PC-9 (cell line): ENCODE measurements around the gene RAF1. TPM values are rescaled to one million over a fixed set of nuclear protein-coding genes. Genes with fewer than 3 reads are reported as not detected.
"Not testable (repeated sequence)": the region's sequence is repeated elsewhere in the genome, so short reads cannot be mapped to it uniquely, and the experiment has no call there.

ENCODE experiments used
- BruUV-seq: library from RNA; stranded (reverse); fragments of 400-500 nt; replicated peaks from 2 replicates; lab custom pipeline; 2021; lab: Mats Ljungman, UMichigan
- CTCF ChIA-PET: fragments of 300-600 bp; sonication (Branson Sonifier 250); formaldehyde crosslinking; loops from one replicate; lab custom pipeline; 2022; ENCODE audit warnings: antibody characterized with exemption; lab: Charles Lee
- POLR2A ChIA-PET: fragments of 300-600 bp; sonication (Branson Sonifier 250); formaldehyde crosslinking; loops from one replicate; lab custom pipeline; 2022; ENCODE audit warnings: antibody characterized with exemption; ENCODE audit not compliant: unreplicated experiment; lab: Charles Lee
- DNase-seq, 2 experiments: peaks; one replicate each; pipeline versions ENCODE4 v3.0.0 to v3.0.0-alpha.2; 2015 to 2022; ENCODE audit warnings: mixed read lengths in 1 of 2
- H2AFZ ChIP-seq: fragments of 200-600 bp; sonication (generic); 2 replicates; pipeline ENCODE4 v1.8.1; 2017; ENCODE audit warnings: antibody characterized with exemption
- H3F3A ChIP-seq: fragments of 200-600 bp; sonication (generic); 2 replicates; pipeline ENCODE4 v1.8.1; 2017; ENCODE audit warnings: antibody characterized with exemption, mild to moderate bottlenecking, low read depth; ENCODE audit not compliant: insufficient read depth
- H3K27ac ChIP-seq: fragments of 200-600 bp; sonication (generic); 2 replicates; pipeline ENCODE4 v1.6.1; 2016; ENCODE audit warnings: mixed run types
- H3K27me3 ChIP-seq: fragments of 200-600 bp; sonication (generic); 2 replicates; pipeline ENCODE4 v1.6.1; 2016; ENCODE audit warnings: low read depth, mixed run types; ENCODE audit not compliant: insufficient read depth
- H3K36me3 ChIP-seq: fragments of 200-600 bp; sonication (generic); 2 replicates; pipeline ENCODE4 v1.6.1; 2016; ENCODE audit warnings: low read depth, mixed run types
- H3K4me1 ChIP-seq: fragments of 200-600 bp; sonication (generic); replicated peaks from 2 replicates; pipeline ENCODE4 v1.6.1; 2016; ENCODE audit warnings: mixed run types; ENCODE audit not compliant: insufficient read depth
- H3K4me2 ChIP-seq: fragments of 200-600 bp; sonication (generic); 2 replicates; pipeline ENCODE4 v1.6.1; 2017; ENCODE audit warnings: mixed run types
- H3K4me3 ChIP-seq: fragments of 200-600 bp; sonication (generic); 2 replicates; pipeline ENCODE4 v1.6.1; 2016; ENCODE audit warnings: mixed run types
- H3K79me2 ChIP-seq: fragments of 200-600 bp; sonication (generic); 2 replicates; pipeline ENCODE4 v1.6.1; 2017; ENCODE audit warnings: low read depth, mixed run types
- H3K9me2 ChIP-seq: fragments of 200-600 bp; sonication (generic); 2 replicates; pipeline ENCODE4 v1.8.1; 2017; ENCODE audit warnings: mild to moderate bottlenecking; ENCODE audit not compliant: insufficient read depth
- H3K9me3 ChIP-seq: fragments of 200-600 bp; sonication (generic); 2 replicates; pipeline ENCODE4 v1.8.1; 2016; ENCODE audit warnings: low read depth; ENCODE audit not compliant: insufficient read depth
- H4K20me1 ChIP-seq: fragments of 200-600 bp; sonication (generic); 2 replicates; pipeline ENCODE4 v1.8.1; 2017; ENCODE audit not compliant: insufficient read depth
- CTCF ChIP-seq: fragments of 200-600 bp; sonication (generic); conservative IDR thresholded peaks from 2 replicates; pipeline ENCODE4 v1.6.1; 2017; ENCODE audit warnings: mixed run types, antibody characterized with exemption, mild to moderate bottlenecking, moderate library complexity
- EZH2 ChIP-seq: fragments of 200-600 bp; sonication (generic); IDR thresholded peaks from 2 replicates; pipeline ENCODE4 v1.8.0; 2017; ENCODE audit warnings: antibody characterized with exemption, low read depth
- intact Hi-C: fragments of 100-400 bp; cut with micrococcal nuclease; formaldehyde crosslinking; loops from one replicate; pipeline ENCODE4 v1.10.0; 2022; ENCODE audit not compliant: unreplicated experiment
- total RNA-seq: library from RNA; stranded (reverse); gene quantifications from 2 replicates; pipeline ENCODE4 v1.2.3, GENCODE V29; 2021

The RAF1 gene
- total RNA-seq, 1 experiment from 2014 or later = 72.4 TPM

GRCh38 chr3:12632523-12632922, 31.4 kb downstream of the RAF1 start:
- Histone ChIP-seq H3K4me1 (no peaks in the 10 kb centered on the region), H3K79me2 (peaks cover 98% of the 10 kb centered on the region), H3K36me3 (0 out of 2 replicates have a peak, but pooled peaks cover 5% of the 10 kb centered on the region), H3K27me3 (no peaks in the 10 kb centered on the region), H3K9me3 (no peaks in the 10 kb centered on the region), H3K9me2 (no peaks in the 10 kb centered on the region), H2AFZ (no peak overlapping the region), H3K4me2 (no peak overlapping the region), H3K27ac (no peak overlapping the region), H3K4me3 (no peak overlapping the region), H3F3A (no peaks in the 10 kb centered on the region), H4K20me1 (peaks cover 53% of the 10 kb centered on the region)
- DNase-seq = no peak
- POLR2A ChIA-PET = interaction anchor here (0.6 kb wide), 1 partner anchor 788 kb away, joined by 3 read pairs; no protein-coding TSS in a partner anchor
- no TSS peak for BruUV-seq
- intact Hi-C loops = no loop called here
- CTCF ChIA-PET = interaction anchor here (0.6 kb wide), 1 partner anchor 91 kb away, joined by 4 read pairs; no protein-coding TSS in a partner anchor
- TF ChIP-seq EZH2 (no peak), CTCF (no peak)

DNA sequence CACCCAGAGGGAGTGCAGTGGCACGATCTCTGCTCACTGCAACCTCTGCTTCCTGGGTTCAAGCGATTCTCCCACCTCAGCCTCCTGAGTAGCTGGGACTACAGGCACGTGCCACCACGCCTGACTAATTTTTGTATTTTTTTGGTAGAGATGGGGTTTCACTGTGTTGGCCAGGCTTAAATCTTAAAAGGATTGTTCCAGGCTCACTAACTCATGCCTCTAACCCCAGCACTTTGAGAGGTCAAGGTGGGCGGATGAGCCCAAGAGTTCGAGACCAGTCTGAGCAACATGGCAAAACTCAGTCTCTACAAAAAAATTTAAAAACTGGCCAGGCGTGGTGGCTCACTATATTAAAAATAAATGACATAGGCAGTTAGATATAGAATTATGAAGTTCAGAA, 33.1 kb downstream of the RAF1 start:
- H3K9me2 ChIP-seq, H3K27ac ChIP-seq, POLR2A ChIA-PET, H2AFZ ChIP-seq, H3K36me3 ChIP-seq, H3K9me3 ChIP-seq, H3K4me2 ChIP-seq, H3K4me3 ChIP-seq, H3K4me1 ChIP-seq, intact Hi-C loops, CTCF ChIA-PET, DNase-seq, H3F3A ChIP-seq, BruUV-seq, H3K27me3 ChIP-seq: not testable (repeated sequence)
- Histone ChIP-seq H4K20me1 (peaks cover 51% of the 10 kb centered on the region), H3K79me2 (peaks cover 95% of the 10 kb centered on the region)

DNA sequence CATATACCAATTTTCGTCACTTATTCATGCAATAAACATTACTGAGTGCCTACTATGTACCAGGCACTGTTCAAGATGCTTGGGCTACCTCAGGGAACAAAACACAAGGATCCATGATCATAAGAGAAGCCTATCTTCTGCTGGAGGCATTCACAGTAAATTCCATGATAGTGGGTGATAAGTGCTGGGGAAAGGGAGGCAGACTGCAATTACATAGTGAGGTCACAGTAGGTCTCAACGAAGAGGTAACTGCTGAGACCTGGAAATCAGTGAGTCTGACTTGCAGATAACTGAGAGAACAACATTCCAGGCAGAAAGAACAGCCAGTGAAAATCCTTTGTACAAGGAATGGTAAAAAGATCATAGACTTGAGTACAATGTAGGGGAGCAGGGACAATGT, 33.6 kb downstream of the RAF1 start:
- TF ChIP-seq CTCF (no peak), EZH2 (no peak)
- Histone ChIP-seq H3K9me3 (no peaks in the 10 kb centered on the region), H3K4me2 (no peak overlapping the region), H3K36me3 (no peaks in the 10 kb centered on the region), H3K4me1 (no peaks in the 10 kb centered on the region), H3K4me3 (no peak overlapping the region), H3K79me2 (peaks cover 98% of the 10 kb centered on the region), H2AFZ (no peak overlapping the region), H3K27ac (no peak overlapping the region), H4K20me1 (peaks cover 56% of the 10 kb centered on the region), H3F3A (no peaks in the 10 kb centered on the region), H3K9me2 (no peaks in the 10 kb centered on the region), H3K27me3 (no peaks in the 10 kb centered on the region)
- ChIA-PET CTCF (no interaction called here), POLR2A (no interaction called here)
- BruUV-seq = no TSS peak
- no peak for DNase-seq
- intact Hi-C loops = no loop called here

- no peak overlapping the region for H3K27ac ChIP-seq
- peaks cover 96% of the 10 kb centered on the region for H3K79me2 ChIP-seq
- H3K36me3 ChIP-seq = no peaks in the 10 kb centered on the region
- no peaks in the 10 kb centered on the region for H3K4me1 ChIP-seq
- ChIA-PET CTCF (no interaction called here), POLR2A (no interaction called here)
- no peaks in the 10 kb centered on the region for H3K27me3 ChIP-seq
- H3F3A ChIP-seq = no peaks in the 10 kb centered on the region
- no peaks in the 10 kb centered on the region for H3K9me3 ChIP-seq
- BruUV-seq = no TSS peak
- DNase-seq = no peak
- TF ChIP-seq EZH2 (no peak), CTCF (no peak)
- peaks cover 55% of the 10 kb centered on the region for H4K20me1 ChIP-seq
- no peak overlapping the region for H2AFZ ChIP-seq
- H3K4me2 ChIP-seq = no peak overlapping the region
- no peak overlapping the region for H3K4me3 ChIP-seq
- no peaks in the 10 kb centered on the region for H3K9me2 ChIP-seq
- intact Hi-C loops = no loop called here
Measured at GRCh38 chr3:12629560-12629959, 34.4 kb downstream of the RAF1 start.
